GM19395 (cell line): ENCODE data around the gene CFAP92.
"Not testable (repeated sequence)": the region's sequence is repeated elsewhere in the genome, so short reads cannot be mapped to it uniquely, and the experiment has no call there.

ENCODE experiments used
- ATAC-seq: cut with Tn5 transposase; IDR thresholded peaks from one replicate; pipeline ENCODE4 v1.9.1; 2021; ENCODE audit warnings: mild to moderate bottlenecking, moderate library complexity; ENCODE audit not compliant: unreplicated experiment

CFAP92 gene

GRCh38 chr3:128942161-128942952, 51.5 kb downstream of the CFAP92 start:
- no peak for ATAC-seq

- no peak for ATAC-seq
These were observed 53.6 kb downstream of the CFAP92 start for GRCh38 chr3:128940252-128940651.

GRCh38 chr3:128936341-128936740, 57.5 kb downstream of the CFAP92 start:
- no peak for ATAC-seq

DNA sequence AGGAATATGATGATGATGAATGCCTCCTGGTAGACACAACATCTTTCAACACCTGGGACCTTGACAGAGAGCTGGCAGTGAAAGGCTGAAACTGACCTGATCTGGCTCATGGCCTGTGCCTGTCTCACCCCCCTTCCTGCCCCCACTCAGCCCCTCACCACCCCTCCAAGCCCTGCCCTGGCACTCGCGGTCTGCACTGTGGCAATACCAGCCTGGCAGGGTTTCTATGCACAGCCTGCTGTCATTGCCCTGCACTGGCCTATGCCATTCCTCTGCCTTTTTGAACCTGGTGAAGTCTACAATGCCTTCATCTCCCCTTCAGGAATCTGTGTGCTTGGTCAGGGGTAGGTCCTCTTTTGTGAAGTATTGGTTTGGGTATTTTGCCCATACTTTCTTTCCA, 58.0 kb downstream of the CFAP92 start:
- no peak for ATAC-seq

DNA sequence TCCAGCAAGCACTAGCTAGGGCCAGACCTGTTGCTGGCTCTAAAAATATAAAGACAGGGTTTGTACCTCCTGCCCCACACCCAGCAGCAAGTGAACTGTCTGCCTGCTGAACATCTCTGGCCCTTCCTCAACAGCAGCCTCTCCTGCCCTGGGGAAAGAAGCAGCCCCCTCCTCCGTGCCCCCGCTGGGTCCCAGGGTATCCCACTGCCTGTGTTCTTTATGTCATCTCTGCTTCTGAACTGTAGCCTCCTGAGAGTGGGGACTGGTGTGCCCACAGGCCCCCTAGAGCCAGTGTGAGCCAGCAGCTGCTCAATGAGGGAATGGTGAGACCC, 60.0 kb downstream of the CFAP92 start:
- ATAC-seq: no peak

DNA sequence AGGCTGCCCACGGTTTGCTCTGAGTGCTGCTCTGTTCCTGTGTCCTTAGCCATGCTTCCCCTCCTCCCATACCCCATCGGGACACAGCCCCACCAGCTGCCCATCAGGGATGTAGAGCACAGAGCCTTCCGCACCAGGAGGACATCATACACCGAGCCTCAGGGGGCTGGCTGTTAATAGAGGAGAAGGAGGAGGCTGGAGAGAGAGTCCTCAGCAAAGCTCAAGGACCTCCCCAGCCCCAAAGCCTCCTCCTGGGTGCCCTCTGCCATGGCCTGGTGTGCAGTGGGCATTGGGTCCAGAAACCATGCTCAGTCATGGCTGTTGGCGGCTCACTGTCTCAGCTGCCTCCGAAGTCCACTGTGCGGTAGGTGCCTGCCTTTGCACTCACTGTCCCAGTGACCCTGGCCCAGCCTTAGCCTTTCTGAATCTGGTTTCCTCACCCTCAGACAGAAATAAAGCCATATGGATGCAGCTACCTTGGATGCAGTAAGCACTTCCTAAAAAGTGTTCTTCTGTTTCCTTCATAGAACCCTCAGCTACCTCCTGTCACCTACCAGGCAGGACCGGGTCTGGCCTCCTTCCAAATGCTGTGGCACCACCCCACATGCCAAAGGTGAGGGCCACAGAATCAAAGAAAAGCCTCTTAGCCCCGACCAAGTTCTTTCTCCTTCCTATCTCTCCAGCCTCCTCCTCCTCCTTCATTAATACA, 60.5 kb downstream of the CFAP92 start:
- ATAC-seq: no peak

DNA sequence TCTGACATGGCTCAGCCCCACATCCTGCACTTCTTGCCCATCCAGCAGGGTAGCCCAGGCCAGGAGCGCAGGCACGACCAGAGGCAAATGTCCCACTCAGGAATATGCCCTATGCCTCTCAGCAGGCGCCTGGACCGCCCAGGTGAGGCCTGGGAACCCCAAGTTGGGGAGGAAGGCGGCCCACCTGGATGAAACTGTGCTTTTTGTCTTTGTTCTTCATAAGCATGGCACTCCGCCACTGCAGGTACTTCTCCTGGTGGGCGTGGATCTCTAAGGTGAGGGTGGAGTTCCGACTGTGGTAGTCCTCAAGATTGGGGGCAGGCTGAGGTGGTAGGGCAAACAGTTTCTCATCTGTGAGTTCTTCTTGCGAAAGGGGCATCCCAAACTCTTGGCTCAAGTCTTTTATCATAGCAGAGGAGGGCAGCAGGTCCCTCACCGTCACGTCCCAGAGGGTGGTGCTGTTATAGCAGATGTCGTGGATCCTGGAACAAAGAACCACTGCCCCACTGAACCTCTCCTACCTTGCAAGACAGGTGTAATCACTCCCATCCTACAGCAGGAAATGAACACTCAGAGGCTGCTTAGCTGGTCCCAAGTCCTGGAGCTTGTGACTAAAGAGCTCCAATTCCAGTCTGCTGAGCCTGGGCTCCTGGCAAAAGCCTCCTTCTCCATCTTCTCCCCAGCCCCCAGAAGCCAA, 61.2 kb downstream of the CFAP92 start:
- no peak for ATAC-seq

GRCh38 chr3:128931046-128931445, 62.8 kb downstream of the CFAP92 start:
- ATAC-seq: no peak

DNA sequence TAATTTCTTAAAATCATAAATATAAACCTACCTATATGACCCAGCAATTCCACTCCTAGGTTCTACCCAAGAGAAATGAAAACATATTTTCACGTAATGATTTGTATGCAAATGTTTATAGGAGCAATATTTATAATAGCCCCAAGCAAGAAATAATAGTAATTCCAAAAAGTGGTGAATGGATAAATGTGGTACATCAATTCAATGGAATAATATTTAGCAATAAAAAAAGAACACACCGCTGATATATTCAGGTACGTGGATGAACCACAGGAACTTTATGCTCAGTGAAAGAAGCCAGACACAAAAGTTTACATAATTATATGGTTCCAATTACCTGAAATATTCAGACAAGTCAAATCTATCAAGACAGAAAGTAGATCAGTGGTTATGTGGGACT, 64.5 kb downstream of the CFAP92 start:
- ATAC-seq: no peak

GRCh38 chr3:128923986-128924385, 69.9 kb downstream of the CFAP92 start:
- not testable (repeated sequence) for ATAC-seq

GRCh38 chr3:128923576-128923975, 70.3 kb downstream of the CFAP92 start:
- ATAC-seq: no peak

GRCh38 chr3:128922804-128923459, 70.9 kb downstream of the CFAP92 start:
- ATAC-seq: no peak

DNA sequence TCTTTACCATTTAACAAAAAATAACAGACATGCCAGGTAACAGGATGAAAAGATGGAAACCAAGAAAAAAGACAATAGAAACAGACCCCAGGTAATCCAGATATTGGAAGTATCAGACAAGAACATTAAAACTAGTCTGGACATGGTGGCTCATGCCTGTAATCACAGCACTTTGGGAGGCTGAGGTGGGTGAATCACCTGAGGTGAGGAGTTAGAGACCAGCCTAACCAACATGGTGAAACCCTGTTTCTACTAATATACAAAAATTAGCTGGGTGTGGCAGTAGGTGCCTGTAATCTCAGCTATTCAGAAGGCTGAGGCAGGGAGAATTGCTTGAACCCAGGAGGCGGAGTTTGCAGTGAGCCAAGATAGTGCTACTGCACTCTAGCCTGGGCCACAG, 73.9 kb downstream of the CFAP92 start:
- ATAC-seq: no peak

DNA sequence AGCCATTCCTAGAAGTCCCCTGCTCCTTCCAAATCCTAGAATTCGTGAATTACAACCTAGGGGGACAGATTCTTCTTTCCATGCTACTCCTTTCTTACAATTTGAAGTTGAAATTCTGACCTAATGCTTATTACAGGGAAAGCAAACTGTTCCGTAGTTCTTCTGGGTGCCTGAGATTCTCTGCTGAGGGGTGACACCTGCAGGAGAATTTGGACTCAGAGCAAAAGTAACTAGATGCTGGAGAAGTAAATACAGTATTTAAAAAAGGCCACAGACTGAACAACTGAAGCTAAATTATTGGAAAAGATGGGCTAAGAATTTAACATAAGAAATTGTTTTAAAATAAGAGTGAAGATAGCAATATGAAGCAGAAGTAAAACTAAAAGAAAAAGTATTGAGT, 76.6 kb downstream of the CFAP92 start:
- ATAC-seq: no peak

DNA sequence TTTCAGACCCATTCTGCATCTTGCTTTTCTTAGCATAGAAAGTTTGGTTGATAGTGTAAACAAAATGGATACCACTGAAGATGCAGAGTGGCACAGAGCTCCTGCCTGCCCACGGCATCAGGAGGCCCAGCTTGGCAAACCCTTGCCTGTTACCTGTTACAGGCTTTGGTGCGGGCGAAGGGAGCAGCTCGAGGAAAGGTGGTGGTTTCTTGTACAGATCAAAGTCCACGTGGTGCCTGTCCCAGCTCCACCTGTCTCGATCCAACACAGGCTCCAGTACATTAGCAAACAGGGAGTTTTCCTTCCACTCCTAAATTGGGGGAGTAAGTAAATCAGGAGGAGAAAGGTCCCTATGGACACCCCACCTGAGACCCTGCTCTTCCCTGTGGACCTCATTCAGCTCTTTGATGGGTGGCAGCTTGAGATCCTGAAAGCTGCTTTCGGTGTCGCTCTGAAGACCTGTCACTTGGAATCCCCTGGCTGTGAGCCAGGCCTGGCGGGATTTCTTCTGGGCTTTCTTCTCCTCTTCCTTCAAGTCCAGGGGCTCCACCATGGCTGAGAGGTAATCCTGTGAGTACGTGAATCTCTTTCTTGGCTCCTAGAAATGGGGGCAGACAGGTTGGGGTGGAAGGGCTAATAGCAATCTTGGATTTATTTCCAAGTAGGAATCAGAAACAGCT, 78.8 kb downstream of the CFAP92 start:
- no peak for ATAC-seq

GRCh38 chr3:128911911-128912310, 82.0 kb downstream of the CFAP92 start:
- no peak for ATAC-seq

GRCh38 chr3:128910006-128910405, 83.9 kb downstream of the CFAP92 start:
- ATAC-seq: no peak

DNA sequence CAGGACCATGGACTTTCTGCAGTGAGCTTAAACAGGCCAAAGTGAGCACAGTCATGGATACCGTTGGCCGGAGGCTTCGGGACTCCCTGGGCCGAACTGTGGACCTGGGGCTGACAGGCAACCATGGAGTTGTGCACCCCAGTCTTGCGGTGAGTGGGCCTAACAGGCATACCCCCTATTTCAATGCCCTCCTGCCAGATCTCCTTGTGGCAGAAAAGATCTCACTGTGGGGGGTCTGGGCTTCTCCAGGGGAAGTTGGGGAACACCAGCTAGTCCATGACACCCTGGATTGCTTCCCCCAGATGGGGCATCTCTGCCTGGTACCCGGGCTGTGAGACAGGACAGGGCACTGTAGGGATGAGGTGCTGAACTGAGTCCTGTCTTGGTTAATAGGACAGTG, 84.9 kb downstream of the CFAP92 start:
- ATAC-seq: no peak

- ATAC-seq: no peak
These were observed 86.0 kb downstream of the CFAP92 start for GRCh38 chr3:128907706-128908445.

DNA sequence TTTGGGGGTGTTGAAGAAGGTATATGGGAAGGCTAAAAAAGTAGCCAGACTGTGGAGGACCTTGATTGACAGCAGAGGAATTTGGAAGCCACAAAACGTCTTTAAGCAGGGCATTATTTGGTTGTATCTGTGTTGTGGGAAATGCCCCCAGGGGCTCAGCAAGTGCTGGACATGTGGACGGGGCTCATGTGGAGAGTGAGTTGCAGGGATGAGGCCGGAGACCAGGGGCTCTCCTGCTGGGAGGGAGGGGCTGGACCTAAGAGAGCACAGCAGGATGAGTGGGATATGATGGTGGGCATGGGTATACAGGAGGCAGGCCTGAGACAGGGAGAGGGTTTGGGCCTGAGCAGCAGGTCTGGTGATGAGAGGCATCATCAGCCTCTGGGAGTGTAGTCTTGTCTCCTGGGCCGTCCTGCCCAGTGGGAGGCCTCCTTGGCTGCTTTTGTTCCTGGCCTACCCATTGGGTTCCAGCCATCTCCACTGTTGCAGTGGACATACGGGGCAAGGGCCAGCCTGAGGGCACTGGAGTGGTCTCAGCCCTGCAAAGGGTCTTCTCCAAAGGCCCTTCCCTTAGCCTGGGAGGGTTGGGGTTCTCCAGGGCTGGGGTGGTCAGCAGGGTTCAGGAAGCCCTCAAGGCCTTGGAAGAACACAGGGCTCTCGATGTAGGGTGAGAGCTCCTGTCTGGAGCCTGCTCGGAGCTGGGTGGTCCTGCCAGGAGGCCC, 86.9 kb downstream of the CFAP92 start:
- no peak for ATAC-seq
